CD14-positive monocyte (primary cell): Measurements from ENCODE around the gene DGKB. TPM values are rescaled to one million over a fixed set of nuclear protein-coding genes. Genes with fewer than 3 reads are reported as not detected.

Experiments used
- DNase-seq, 3 donors: peaks; one replicate each; pipeline ENCODE4 v3.0.0-alpha.2; 2011 to 2022
- H2AFZ ChIP-seq: 2 replicates; pipeline ENCODE4 v1.6.0; 2012; ENCODE audit warnings: mild to moderate bottlenecking, low read depth, low read length, inconsistent platforms; ENCODE audit not compliant: insufficient read depth, poor library complexity, severe bottlenecking
- H3K27ac ChIP-seq, 2 donors: 1 replicate in 1 of 2; 2 replicates in 1 of 2; pipeline ENCODE4 v1.5.1; 2012 to 2013; ENCODE audit warnings: low read length in 2 of 2, control low read depth in 1 of 2, inconsistent platforms in 1 of 2, low read depth in 1 of 2, mild to moderate bottlenecking in 1 of 2
- H3K27me3 ChIP-seq, 2 donors: one replicate each; pipeline versions ENCODE4 v1.6.0 to v1.6.1; 2011 to 2013; ENCODE audit warnings: low read length in 2 of 2; ENCODE audit not compliant: control insufficient read depth in 2 of 2, insufficient read depth in 2 of 2
- H3K36me3 ChIP-seq, 2 donors: replicated peaks in 1 of 2; 1 replicate in 1 of 2; 2 replicates in 1 of 2; pipeline versions ENCODE4 v1.5.1 to v1.6.1; 2012 to 2013; ENCODE audit warnings: low read length in 2 of 2, control low read depth in 1 of 2, inconsistent platforms in 1 of 2, mild to moderate bottlenecking in 1 of 2; ENCODE audit not compliant: insufficient read depth in 2 of 2, control insufficient read depth in 1 of 2
- H3K4me1 ChIP-seq, 2 donors: 1 replicate in 1 of 2; 2 replicates in 1 of 2; pipeline versions ENCODE4 v1.5.1 to v1.6.1; 2012 to 2013; ENCODE audit warnings: low read length in 2 of 2, control low read depth in 1 of 2, inconsistent platforms in 1 of 2, mild to moderate bottlenecking in 1 of 2, moderate library complexity in 1 of 2; ENCODE audit not compliant: insufficient read depth in 2 of 2, control insufficient read depth in 1 of 2
- H3K4me2 ChIP-seq: replicated peaks from 2 replicates; pipeline ENCODE3; 2012; ENCODE audit warnings: low read length, moderate library complexity, mild to moderate bottlenecking; ENCODE audit not compliant: poor library complexity, severe bottlenecking; ENCODE audit errors: extremely low read depth
- H3K4me3 ChIP-seq, 3 experiments: fragments of 200-600 bp in 1 of 3; sonication (generic) in 1 of 3; replicated peaks in 1 of 3; 1 replicate in 2 of 3; 2 replicates in 1 of 3; pipeline ENCODE4 v1.5.1; 2011 to 2013; ENCODE audit warnings: low read length in 3 of 3, mild to moderate bottlenecking in 3 of 3, control low read depth in 2 of 3, low read depth in 2 of 3, inconsistent platforms in 1 of 3, moderate library complexity in 1 of 3
- H3K79me2 ChIP-seq: 2 replicates; pipeline ENCODE4 v1.6.0; 2012; ENCODE audit warnings: mild to moderate bottlenecking, control low read depth, inconsistent platforms, low read length, moderate library complexity; ENCODE audit not compliant: insufficient read depth
- H3K9ac ChIP-seq: 2 replicates; pipeline ENCODE4 v1.6.0; 2017; ENCODE audit warnings: low read length, mild to moderate bottlenecking; ENCODE audit not compliant: insufficient read depth, poor library complexity, severe bottlenecking
- H3K9me3 ChIP-seq, 2 donors: replicated peaks in 1 of 2; 1 replicate in 1 of 2; 2 replicates in 1 of 2; pipeline versions ENCODE4 v1.5.1 to v1.6.1; 2012 to 2013; ENCODE audit warnings: low read length in 2 of 2, control low read depth in 1 of 2; ENCODE audit not compliant: control insufficient read depth in 1 of 2, insufficient read depth in 1 of 2
- H4K20me1 ChIP-seq: 2 replicates; pipeline ENCODE4 v1.6.0; 2012; ENCODE audit warnings: mild to moderate bottlenecking, low read length, control low read depth, moderate library complexity; ENCODE audit not compliant: insufficient read depth
- H3K27ac Mint-ChIP-seq, 7 donors: one replicate each; pipeline ENCODE4 v1.8.0; 2020; ENCODE audit warnings: mild to moderate bottlenecking in 7 of 7, mixed read lengths in 7 of 7, moderate library complexity in 6 of 7, inconsistent platforms in 2 of 7
- H3K27me3 Mint-ChIP-seq, 3 donors: one replicate each; pipeline ENCODE4 v1.8.0; 2021 to 2022; ENCODE audit warnings: low read depth in 3 of 3, mild to moderate bottlenecking in 3 of 3, mixed read lengths in 3 of 3, moderate library complexity in 3 of 3, inconsistent platforms in 1 of 3
- H3K36me3 Mint-ChIP-seq, 2 donors: one replicate each; pipeline ENCODE4 v1.8.0; 2020; ENCODE audit warnings: mixed read lengths in 2 of 2, inconsistent platforms in 1 of 2, mild to moderate bottlenecking in 1 of 2
- H3K4me1 Mint-ChIP-seq: one replicate; pipeline ENCODE4 v1.8.0; 2020; ENCODE audit warnings: mild to moderate bottlenecking, mixed read lengths
- H3K4me3 Mint-ChIP-seq, 2 donors: one replicate each; pipeline ENCODE4 v1.8.0; 2020; ENCODE audit warnings: mild to moderate bottlenecking in 2 of 2, mixed read lengths in 2 of 2, moderate library complexity in 1 of 2
- H3K9me3 Mint-ChIP-seq, 7 donors: one replicate each; pipeline ENCODE4 v1.8.0; 2020 to 2022; ENCODE audit warnings: mixed read lengths in 7 of 7, mild to moderate bottlenecking in 6 of 7, moderate library complexity in 6 of 7, inconsistent platforms in 2 of 7
- WGBS: methylation state at CpG from one replicate; pipeline ENCODE4 v1.1.5; 2013; ENCODE audit warnings: missing lambda C conversion rate; ENCODE audit not compliant: insufficient coverage; 5-methylcytosine and 5-hydroxymethylcytosine counted together
- intact Hi-C, 2 donors: fragments of 100-400 bp; cut with micrococcal nuclease; formaldehyde crosslinking; loops; one replicate each; pipeline versions ENCODE4 v1.15.0 to v1.15.1; 2023
- polyA plus RNA-seq, 3 donors: library from polyadenylated mRNA; depleted of rRNA in 1 of 3; unstranded in 2 of 3; stranded (reverse) in 1 of 3; fragments of 300-500 nt in 2 of 3; fragments of >200 nt in 1 of 3; fragmentation: Illumina TruSeq in 2 of 3; gene quantifications; 1 replicate in 2 of 3; 2 replicates in 1 of 3; pipeline ENCODE4 v1.2.3, GENCODE V29; 2012 to 2021
- TF ChIP-seq, protein P1 (sequence below): fragments of 200-600 bp; IDR thresholded peaks from one replicate; pipeline ENCODE4 v1.8.0; 2022; ENCODE audit warnings: antibody characterized with exemption, mild to moderate bottlenecking

Gene DGKB
- polyA plus RNA-seq, 3 donors = not detected

DNA sequence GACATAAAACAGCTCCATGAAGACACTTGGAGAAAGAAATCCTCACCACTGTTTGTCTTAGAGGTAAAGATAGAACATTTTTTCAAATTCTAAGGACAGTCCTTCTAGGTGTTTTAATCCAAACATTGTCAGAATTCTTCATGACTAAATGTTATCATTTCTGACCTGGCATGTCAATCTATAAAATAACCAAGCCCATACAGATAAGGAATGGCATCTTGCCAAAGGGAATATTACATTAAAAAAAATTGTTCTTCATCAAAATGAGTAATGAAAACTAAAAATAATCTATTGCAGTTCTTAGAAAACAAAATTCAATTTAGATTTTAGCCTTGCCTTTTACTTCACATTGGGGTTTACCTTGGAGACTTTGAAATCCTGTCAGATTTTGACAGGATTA is 33.6 kb downstream of the DGKB start:
- TF ChIP-seq, protein P1, sequence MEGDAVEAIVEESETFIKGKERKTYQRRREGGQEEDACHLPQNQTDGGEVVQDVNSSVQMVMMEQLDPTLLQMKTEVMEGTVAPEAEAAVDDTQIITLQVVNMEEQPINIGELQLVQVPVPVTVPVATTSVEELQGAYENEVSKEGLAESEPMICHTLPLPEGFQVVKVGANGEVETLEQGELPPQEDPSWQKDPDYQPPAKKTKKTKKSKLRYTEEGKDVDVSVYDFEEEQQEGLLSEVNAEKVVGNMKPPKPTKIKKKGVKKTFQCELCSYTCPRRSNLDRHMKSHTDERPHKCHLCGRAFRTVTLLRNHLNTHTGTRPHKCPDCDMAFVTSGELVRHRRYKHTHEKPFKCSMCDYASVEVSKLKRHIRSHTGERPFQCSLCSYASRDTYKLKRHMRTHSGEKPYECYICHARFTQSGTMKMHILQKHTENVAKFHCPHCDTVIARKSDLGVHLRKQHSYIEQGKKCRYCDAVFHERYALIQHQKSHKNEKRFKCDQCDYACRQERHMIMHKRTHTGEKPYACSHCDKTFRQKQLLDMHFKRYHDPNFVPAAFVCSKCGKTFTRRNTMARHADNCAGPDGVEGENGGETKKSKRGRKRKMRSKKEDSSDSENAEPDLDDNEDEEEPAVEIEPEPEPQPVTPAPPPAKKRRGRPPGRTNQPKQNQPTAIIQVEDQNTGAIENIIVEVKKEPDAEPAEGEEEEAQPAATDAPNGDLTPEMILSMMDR = no peak
- intact Hi-C loops = no loop called here
- no peaks in the 10 kb centered on the region for H3K36me3 Mint-ChIP-seq
- Histone ChIP-seq H3K36me3 (no peaks in the 10 kb centered on the region), H3K9me3 (peaks cover 0 to 3% of the 10 kb centered on the region in 2 donors), H3K9ac (no peak overlapping the region), H3K27ac (no peak overlapping the region), H2AFZ (no peak overlapping the region), H3K4me2 (no peak overlapping the region), H4K20me1 (no peaks in the 10 kb centered on the region), H3K4me3 (no peak overlapping the region), H3K4me1 (no peaks in the 10 kb centered on the region), H3K27me3 (no peaks in the 10 kb centered on the region), H3K79me2 (no peaks in the 10 kb centered on the region)
- H3K27ac Mint-ChIP-seq = no peak overlapping the region
- H3K4me1 Mint-ChIP-seq = no peaks in the 10 kb centered on the region
- no peak overlapping the region for H3K4me3 Mint-ChIP-seq
- H3K9me3 Mint-ChIP-seq = peaks cover 0 to 4% (median 2%) of the 10 kb centered on the region in 7 donors
- H3K27me3 Mint-ChIP-seq = no peaks in the 10 kb centered on the region
- no peak for DNase-seq

DNA sequence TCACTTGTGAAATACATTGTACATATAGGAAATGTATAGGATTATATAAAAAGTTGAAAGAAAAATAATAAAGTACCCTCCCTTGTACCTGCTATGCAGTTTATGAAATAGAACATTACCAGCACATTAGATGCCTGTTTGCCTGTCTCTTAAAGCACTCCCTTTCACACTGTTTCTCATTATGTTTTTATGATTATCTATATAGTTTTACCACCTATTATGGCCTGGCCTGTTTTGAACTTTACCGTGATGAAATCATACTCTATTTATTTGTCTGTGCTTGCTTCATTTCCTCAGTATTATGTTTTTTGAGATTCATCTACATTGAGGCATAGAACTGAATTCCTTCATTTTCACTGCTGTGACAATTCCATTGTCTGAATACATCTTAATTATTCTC is 41.1 kb downstream of the DGKB start:
- WGBS = no CpG with 5 or more reads among the region's 1 CpG

More for the DNA sequence above, 41.1 kb downstream of the DGKB start:
- peaks cover 0 to 7% (median 3%) of the 10 kb centered on the region in 7 donors for H3K9me3 Mint-ChIP-seq
- DNase-seq = no peak
- Histone ChIP-seq H3K4me3 (no peak overlapping the region), H3K36me3 (no peaks in the 10 kb centered on the region), H3K27ac (no peak overlapping the region), H3K79me2 (no peaks in the 10 kb centered on the region), H4K20me1 (no peaks in the 10 kb centered on the region), H3K9me3 (peaks cover 0 to 3% of the 10 kb centered on the region in 2 donors), H3K4me2 (no peak overlapping the region), H3K4me1 (no peaks in the 10 kb centered on the region), H2AFZ (no peak overlapping the region), H3K27me3 (no peaks in the 10 kb centered on the region), H3K9ac (no peak overlapping the region)
- H3K27me3 Mint-ChIP-seq = no peaks in the 10 kb centered on the region
- TF ChIP-seq, protein P1 = no peak
- H3K4me3 Mint-ChIP-seq = no peak overlapping the region
- intact Hi-C loops = no loop called here
- no peaks in the 10 kb centered on the region for H3K4me1 Mint-ChIP-seq
- H3K27ac Mint-ChIP-seq = no peak overlapping the region
- no peaks in the 10 kb centered on the region for H3K36me3 Mint-ChIP-seq
